HG02973 (cell line): ENCODE measurements around the gene PLXDC2.

Experiments
- ATAC-seq: cut with Tn5 transposase; IDR thresholded peaks from one replicate; pipeline ENCODE4 v1.9.1; 2021; ENCODE audit warnings: moderate library complexity; ENCODE audit not compliant: unreplicated experiment

PLXDC2 gene

DNA sequence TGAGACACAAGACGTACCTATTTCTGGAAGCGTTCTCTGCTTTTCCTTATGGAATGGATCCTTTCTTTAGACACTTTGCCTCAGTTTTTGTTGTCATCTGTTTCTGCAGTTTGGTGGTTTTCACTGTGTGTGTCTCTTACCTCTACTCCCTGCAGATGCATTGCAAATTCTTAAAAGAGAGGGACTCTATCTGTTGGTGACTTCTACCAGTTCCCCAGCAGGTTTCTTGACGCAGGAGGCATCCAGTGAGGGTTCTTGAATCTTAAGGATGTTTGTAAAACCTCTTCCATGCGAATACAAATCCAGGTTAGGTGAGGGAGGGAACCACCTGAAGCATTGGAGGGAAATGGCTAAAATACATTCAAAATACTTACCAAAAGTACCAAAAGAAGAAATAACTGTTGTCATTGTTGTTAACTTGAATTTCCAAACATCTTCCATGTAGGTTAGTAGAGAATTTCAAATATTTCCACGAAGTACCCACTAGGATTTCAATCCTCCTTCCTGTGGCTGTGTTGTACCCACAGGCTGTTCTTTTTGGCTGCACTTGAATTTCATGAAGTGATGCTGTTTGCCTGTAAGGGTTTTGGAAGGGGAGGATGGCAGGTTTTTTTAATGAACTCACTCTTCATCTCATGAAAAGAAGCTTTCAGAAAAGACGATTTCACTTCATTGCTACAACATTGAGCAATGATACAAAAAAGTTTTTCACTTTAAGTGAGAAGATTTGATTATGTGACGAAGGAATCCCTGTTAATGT, 32.2 kb downstream of the PLXDC2 start:
- ATAC-seq: no peak

GRCh38 chr10:19853831-19854230, 37.6 kb downstream of the PLXDC2 start:
- ATAC-seq: no peak

DNA sequence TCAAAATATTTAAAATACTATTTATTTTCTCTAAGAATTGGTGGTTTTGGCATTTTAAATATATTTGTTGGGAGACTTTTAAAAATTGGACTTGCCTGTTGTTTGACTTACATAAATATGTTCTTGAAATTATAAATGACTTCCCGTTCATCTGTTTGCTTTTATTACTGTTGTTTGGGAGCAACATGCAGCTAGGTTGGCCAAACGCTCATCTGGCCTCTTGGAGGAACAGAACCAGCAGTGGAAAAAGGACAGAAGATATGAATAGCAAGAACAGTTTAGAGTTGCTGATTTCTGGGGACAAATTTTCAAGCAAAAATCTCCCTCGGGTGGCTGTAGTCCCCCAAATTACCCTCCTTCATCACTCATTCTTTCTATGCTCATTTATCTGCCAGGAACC, 41.6 kb downstream of the PLXDC2 start:
- ATAC-seq: no peak

GRCh38 chr10:19860107-19860506, 43.9 kb downstream of the PLXDC2 start:
- no peak for ATAC-seq

- no peak for ATAC-seq
Measured at GRCh38 chr10:19862811-19863515, 46.7 kb downstream of the PLXDC2 start.

DNA sequence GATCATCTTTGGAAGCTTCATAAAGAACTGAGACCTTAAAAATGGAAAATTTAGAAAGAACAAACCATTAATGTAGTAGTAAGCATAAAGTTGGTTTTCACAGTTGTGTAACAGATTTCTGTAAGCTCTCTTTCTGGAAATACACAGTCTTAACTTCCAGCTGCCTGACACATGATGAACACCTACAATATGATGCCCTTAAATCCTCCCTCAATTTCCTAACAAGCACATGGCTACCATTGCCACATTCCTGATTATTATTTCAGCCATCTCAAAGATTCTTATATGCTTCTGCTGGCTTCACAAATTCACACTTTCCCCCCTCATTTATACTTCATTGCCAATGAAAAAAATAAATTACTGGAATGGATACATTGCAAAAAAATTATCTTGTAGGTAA, 49.4 kb downstream of the PLXDC2 start:
- no peak for ATAC-seq

- ATAC-seq: no peak
Measured at GRCh38 chr10:19869370-19869769, 53.1 kb downstream of the PLXDC2 start.

GRCh38 chr10:19872504-19873271, 56.5 kb downstream of the PLXDC2 start:
- ATAC-seq: no peak

DNA sequence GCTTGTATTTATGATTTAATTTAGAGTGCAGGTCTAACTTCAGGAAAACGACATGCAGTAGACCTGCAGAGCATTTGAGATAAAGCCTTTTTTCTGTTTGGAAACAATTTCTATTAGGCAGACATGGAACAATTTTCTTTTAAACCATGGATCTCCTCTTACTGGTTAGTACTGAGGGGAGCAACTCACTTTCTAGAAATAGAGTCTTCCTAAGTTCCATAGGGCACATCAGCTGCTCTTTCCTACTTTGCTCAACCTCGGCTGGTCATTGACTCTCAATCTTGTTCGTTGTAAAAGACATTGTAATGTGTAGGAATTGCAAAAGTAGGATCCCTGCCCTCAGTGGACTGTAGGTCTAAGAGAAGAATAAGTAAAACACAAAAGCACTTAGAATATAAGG, 58.0 kb downstream of the PLXDC2 start:
- no peak for ATAC-seq

- ATAC-seq: no peak
Measured at GRCh38 chr10:19874791-19875190, 58.6 kb downstream of the PLXDC2 start.

- ATAC-seq: no peak
Measured at GRCh38 chr10:19876570-19876969, 60.3 kb downstream of the PLXDC2 start.

DNA sequence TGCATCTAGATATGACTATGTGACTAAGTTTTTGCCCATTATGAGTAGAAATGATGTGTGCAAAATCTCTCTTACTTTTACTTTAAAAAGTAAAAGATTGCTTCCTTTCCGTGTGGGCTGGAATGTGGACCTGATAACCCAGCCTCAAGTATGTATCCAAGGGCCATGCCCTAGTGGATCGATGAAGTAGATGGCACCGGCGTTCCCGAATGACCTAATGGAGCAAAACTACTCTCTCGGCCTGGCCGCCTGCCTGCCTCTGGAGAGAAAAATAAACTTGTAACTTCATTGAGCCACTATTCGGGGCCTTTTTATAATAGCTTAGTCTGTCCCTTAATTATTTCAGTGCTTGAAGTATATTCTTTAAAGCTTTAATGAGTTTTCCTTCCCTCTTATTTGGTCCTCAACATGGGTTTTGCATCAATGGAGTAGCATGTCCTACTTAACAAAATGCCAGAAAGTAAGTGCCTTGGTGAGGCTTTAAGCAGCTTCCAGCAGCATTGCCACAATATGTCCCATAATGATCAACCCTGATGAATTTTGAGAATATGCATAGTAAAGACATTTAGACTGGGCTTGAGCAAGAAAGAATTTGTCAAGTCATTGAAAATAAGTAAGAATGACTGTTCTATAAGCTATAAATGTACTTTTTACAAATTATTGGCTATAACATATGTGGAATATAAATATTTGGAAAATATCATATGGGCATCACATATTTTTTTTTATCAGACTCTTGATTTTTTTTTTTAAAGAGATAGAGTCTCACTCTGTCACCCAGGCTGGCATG, 61.4 kb downstream of the PLXDC2 start:
- no peak for ATAC-seq

DNA sequence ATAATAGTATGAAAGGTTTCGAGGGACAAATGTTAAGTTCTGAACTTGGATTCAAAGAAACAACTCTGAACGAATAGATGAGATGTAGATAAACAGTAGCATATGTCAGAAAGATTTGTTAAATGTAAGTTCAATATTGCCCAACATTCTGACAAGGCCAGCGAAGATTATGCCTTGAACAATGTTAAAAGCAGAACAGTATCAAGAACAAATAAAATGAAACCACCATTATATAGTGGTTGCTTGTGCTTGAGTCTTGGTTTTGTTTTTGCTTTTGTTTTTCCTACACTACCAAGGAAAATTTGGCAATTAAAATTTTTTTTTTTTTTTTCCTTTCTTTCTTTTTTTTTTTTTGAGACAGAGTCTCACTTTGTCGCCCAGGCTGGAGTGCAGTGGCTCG, 66.4 kb downstream of the PLXDC2 start:
- no peak for ATAC-seq

DNA sequence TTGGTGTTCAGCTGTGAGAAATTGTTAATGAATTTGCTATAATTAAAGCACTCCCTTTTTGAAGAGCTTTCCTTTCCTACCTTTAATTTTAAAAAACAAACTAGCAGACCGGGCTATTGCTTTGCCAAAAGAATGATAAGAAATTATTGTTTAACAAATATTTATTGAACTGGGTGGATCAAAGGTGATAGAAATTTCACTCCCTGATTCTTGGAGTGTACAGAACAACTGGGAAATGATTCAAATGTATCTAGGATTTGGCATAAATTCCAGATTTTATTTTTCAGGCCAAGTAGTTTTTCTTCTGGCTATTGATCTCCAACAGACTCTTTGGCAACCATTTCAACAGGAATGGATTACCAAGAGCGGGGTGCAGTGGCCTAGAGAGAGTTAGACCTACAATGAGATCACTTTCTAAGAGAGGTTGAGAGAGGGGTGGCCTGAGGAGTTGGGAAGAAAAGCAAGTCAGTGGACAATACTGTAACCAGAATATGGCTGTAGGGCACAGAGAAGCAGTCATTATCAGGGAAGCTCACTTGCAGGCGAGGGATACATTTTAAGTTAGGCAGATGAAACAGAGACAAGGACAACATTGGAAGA, 71.9 kb downstream of the PLXDC2 start:
- no peak for ATAC-seq

DNA sequence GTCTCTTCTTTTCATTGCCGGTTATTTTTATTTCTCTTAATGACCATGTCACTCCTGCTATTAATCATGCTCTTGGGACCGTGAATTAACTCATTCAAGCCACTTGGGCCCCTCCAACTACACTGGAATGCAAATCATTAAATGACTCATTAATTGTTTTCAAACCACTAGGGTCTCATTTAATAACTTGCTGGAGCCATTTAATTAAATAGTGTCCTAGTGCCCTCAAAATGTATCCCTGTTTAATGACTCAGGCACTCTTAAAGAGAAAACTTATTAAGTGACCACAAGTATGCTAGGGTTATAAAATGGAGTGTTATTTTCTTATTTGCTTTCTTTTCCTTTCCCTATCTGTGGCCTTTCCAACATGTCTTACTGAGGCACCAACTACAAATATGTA, 73.0 kb downstream of the PLXDC2 start:
- ATAC-seq: no peak

GRCh38 chr10:19891429-19891828, 75.2 kb downstream of the PLXDC2 start:
- ATAC-seq: no peak

DNA sequence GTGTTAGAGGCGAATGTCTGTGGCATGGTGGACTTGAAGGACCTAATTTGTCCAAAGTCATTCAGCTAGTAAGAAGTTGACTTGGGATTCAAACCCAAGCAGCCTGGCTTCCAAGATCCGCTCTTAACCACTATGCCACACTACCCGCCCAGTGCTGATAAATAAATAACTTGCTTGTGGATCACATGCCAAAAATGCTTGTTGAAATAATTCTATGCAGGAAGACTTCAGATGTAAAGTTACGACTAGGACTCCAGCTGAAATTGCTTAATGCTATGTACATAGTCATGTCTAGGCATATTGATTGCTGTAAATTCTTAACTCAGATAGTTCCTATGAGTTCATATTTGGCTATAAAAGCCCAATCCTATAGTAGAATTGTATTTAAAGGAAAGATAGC, 76.0 kb downstream of the PLXDC2 start:
- ATAC-seq: no peak

DNA sequence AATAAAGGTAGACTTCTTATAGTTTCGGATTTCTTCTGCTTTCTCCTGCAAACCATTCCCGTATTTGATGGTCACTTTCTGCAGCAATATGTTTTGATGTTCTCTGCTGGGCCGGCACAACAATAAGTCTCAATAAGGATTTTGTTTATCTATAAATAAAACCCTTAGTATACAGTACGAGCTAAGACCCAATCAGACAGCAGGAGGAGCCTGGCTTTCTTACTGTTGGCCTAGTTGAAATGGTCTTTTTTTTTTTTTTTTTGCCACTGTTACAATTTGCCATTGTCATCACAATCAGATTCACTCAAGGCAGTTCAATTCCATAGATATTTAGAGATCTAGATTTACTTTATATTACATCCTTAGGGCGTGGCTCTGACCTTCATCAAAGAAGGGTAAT, 76.4 kb downstream of the PLXDC2 start:
- ATAC-seq: no peak

- ATAC-seq: no peak
Measured at GRCh38 chr10:19895500-19895899, 79.3 kb downstream of the PLXDC2 start.

- no peak for ATAC-seq
Measured at GRCh38 chr10:19902456-19902855, 86.2 kb downstream of the PLXDC2 start.

DNA sequence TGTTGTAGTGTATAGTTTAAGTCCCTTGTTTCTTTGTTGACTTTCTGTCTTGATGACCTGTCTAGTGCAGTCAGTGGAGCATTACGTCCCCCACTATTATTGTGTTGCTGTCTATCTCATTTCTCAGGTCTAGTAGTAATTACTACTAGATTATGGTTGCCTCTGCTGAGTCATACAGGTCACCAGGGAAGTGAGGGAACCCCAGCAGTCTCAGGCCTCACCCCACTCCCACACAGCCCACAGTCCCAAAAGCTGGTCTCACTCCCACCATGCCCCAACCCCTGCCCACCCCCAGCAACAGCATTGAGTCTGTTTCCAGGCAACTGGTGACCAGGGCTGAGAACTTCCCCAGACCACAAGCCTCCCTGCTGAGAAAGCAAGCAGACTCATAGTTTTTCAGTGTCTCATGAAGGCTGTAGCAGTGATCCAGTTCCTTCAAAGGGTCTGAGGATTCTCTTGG, 88.0 kb downstream of the PLXDC2 start:
- peak; percentile 79 for ATAC-seq
